Measurements from ENCODE around the gene TIAL1.

DNA sequence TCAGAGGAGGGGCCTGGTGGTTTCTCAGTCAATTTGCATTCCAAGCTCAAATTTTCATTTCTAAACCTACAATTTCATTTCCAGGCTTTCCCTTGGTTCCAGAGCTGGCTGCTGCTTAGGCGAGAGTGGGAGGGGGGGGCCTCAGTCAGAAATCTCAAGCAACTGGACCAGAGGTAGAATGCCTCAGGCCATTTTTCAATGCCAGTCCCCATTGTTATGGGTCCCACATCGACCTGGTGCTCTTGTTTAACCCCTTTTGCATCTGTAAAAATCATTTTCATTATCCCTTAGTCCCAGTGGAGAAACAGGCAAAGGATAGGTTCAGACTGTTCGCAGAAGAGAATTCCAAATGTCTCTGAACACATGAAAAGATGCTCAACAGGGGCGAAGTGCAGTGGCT, 40.9 kb upstream of the TIAL1 start:
- TF ChIP-seq, protein P1, sequence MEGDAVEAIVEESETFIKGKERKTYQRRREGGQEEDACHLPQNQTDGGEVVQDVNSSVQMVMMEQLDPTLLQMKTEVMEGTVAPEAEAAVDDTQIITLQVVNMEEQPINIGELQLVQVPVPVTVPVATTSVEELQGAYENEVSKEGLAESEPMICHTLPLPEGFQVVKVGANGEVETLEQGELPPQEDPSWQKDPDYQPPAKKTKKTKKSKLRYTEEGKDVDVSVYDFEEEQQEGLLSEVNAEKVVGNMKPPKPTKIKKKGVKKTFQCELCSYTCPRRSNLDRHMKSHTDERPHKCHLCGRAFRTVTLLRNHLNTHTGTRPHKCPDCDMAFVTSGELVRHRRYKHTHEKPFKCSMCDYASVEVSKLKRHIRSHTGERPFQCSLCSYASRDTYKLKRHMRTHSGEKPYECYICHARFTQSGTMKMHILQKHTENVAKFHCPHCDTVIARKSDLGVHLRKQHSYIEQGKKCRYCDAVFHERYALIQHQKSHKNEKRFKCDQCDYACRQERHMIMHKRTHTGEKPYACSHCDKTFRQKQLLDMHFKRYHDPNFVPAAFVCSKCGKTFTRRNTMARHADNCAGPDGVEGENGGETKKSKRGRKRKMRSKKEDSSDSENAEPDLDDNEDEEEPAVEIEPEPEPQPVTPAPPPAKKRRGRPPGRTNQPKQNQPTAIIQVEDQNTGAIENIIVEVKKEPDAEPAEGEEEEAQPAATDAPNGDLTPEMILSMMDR (IDR thresholded peaks at IDR 0.05) = no peak
- no peak for TF ChIP-seq POLR2A (IDR thresholded peaks at IDR 0.05)
- no peak for TF ChIP-seq POLR2AphosphoS5 (IDR thresholded peaks at IDR 0.05)

Data from breast epithelium (tissue), 3 donors.